K562 (cell line): ENCODE data around the gene AFDN. TPM values are rescaled to one million over a fixed set of nuclear protein-coding genes. Genes with fewer than 3 reads are reported as not detected.

Experiments used
- ATAC-seq: fragments of 200-7000 bp; cut with Tn5 transposase; 3 replicates; pipeline ENCODE4 v1.9.1; 2020; ENCODE audit warnings: moderate library complexity
- BruUV-seq: library from RNA; stranded (reverse); fragments of 400-500 nt; replicated peaks from 2 replicates; lab custom pipeline; 2021; lab: Mats Ljungman, UMichigan
- CTCF ChIA-PET: fragments of 300-600 bp; formaldehyde crosslinking; extraction: SDS; loops from one replicate; lab custom pipeline; 2021; ENCODE audit warnings: low intra/inter-chr PET ratio; lab: Yijun Ruan, JAX
- POLR2A ChIA-PET: fragments of 300-600, 350-650 bp; sonication (Branson Sonifier 250); formaldehyde crosslinking; extraction: SDS; loops from one replicate; lab custom pipeline; 2021; ENCODE audit warnings: antibody characterized with exemption, inconsistent platforms; lab: Yijun Ruan, JAX
- DNase-seq, 4 experiments: peaks; one replicate each; pipeline versions ENCODE4 v3.0.0 to v3.0.0-alpha.2; 2011 to 2018; ENCODE audit warnings: low spot score in 3 of 4, mixed read lengths in 3 of 4; ENCODE audit errors: extremely low read depth in 1 of 4
- FAIRE-seq: peaks from 2 replicates; lab custom pipeline; 2011; peaks lifted over from hg19 to GRCh38; lab: Jason Lieb, UNC
- H2AFZ ChIP-seq: 2 replicates; pipeline ENCODE4 v1.6.0; 2011; ENCODE audit warnings: low read depth, low read length, control low read depth, inconsistent platforms
- H3K27ac ChIP-seq: fragments of 200-600 bp; 3 replicates; pipeline ENCODE4 v1.8.0; 2011; ENCODE audit warnings: low read depth, mild to moderate bottlenecking, control low read depth, inconsistent platforms, low read length, moderate library complexity, mixed read lengths; ENCODE audit errors: extremely low read depth
- H3K27me3 ChIP-seq, 2 experiments: fragments of 300-600 bp in 1 of 2; 2 replicates in 1 of 2; 3 replicates in 1 of 2; pipeline versions ENCODE4 v1.6.0 to v1.8.0; 2011; ENCODE audit warnings: inconsistent platforms in 2 of 2, low read length in 2 of 2, mild to moderate bottlenecking in 1 of 2, mixed read lengths in 1 of 2, moderate library complexity in 1 of 2; ENCODE audit not compliant: control insufficient read depth in 2 of 2, insufficient read depth in 2 of 2
- H3K36me3 ChIP-seq: fragments of 300-600 bp; 3 replicates; pipeline ENCODE4 v1.8.0; 2011; ENCODE audit warnings: mild to moderate bottlenecking, low read length, inconsistent platforms; ENCODE audit not compliant: control insufficient read depth, insufficient read depth
- H3K4me1 ChIP-seq, 2 experiments: fragments of 200-600 bp in 1 of 2; replicated peaks in 1 of 2; 2 replicates in 1 of 2; 3 replicates in 1 of 2; pipeline versions ENCODE4 v1.5.1 to v1.8.0; 2011; ENCODE audit warnings: inconsistent platforms in 2 of 2, low read length in 2 of 2, mild to moderate bottlenecking in 1 of 2, mixed read lengths in 1 of 2, moderate library complexity in 1 of 2; ENCODE audit not compliant: control insufficient read depth in 2 of 2, insufficient read depth in 2 of 2
- H3K4me2 ChIP-seq: 2 replicates; pipeline ENCODE4 v1.6.1; 2011; ENCODE audit warnings: low read length, control low read depth, inconsistent platforms, mixed read lengths; ENCODE audit not compliant: insufficient read depth
- H3K4me3 ChIP-seq: fragments of 200-600 bp; sonication (generic), shearing (Covaris generic); 2 replicates; pipeline ENCODE4 v1.5.1; 2016; ENCODE audit warnings: control low read depth, inconsistent platforms
- H3K79me2 ChIP-seq: fragments of 200-600 bp; 3 replicates; pipeline ENCODE4 v1.8.0; 2011; ENCODE audit warnings: low read length, inconsistent platforms; ENCODE audit not compliant: control insufficient read depth, insufficient read depth
- H3K9ac ChIP-seq, 2 experiments: 2 replicates each; pipeline versions ENCODE4 v1.6.0 to v1.6.1; 2011; ENCODE audit warnings: low read depth in 2 of 2, low read length in 2 of 2, control low read depth in 1 of 2, inconsistent platforms in 1 of 2, mild to moderate bottlenecking in 1 of 2, mixed read lengths in 1 of 2; ENCODE audit not compliant: insufficient read depth in 1 of 2
- H3K9me1 ChIP-seq: one replicate; pipeline ENCODE4 v1.6.0; 2011; ENCODE audit warnings: inconsistent platforms, mild to moderate bottlenecking, low read length, moderate library complexity; ENCODE audit not compliant: control insufficient read depth, insufficient read depth
- H3K9me3 ChIP-seq: replicated peaks from 2 replicates; pipeline ENCODE4 v1.5.1; 2011; ENCODE audit warnings: low read depth, low read length, inconsistent platforms; ENCODE audit not compliant: control insufficient read depth, insufficient read depth
- H4K20me1 ChIP-seq: replicated peaks from 2 replicates; pipeline ENCODE4 v1.6.1; 2011; ENCODE audit warnings: low read length, inconsistent platforms, mixed read lengths; ENCODE audit not compliant: control insufficient read depth, insufficient read depth
- ELF1 ChIP-seq: fragments of 200-800 bp; sonication (Bioruptor generic); IDR thresholded peaks from 2 replicates; pipeline ENCODE4 v1.6.1; 2016; ENCODE audit warnings: missing genetic modification characterization, missing compliant biosample characterization
- PPARD ChIP-seq: fragments of 250-450 bp; sonication (Bioruptor Pico); IDR thresholded peaks from 2 replicates; pipeline ENCODE4 v1.8.0; 2022; ENCODE audit warnings: inconsistent platforms, mild to moderate bottlenecking, moderate library complexity
- RFX5 ChIP-seq: IDR thresholded peaks from 2 replicates; pipeline ENCODE4 v1.6.1; 2011; ENCODE audit warnings: low read depth, mild to moderate bottlenecking, improper control_type of control experiment, low read length
- ZNF354B ChIP-seq: fragments of 250-450 bp; sonication (Bioruptor Pico); IDR thresholded peaks from 2 replicates; pipeline ENCODE4 v1.4.0; 2020
- ZNF41 ChIP-seq: fragments of 250-450 bp; sonication (Bioruptor Pico); conservative IDR thresholded peaks from 2 replicates; pipeline ENCODE4 v1.4.0; 2020; ENCODE audit warnings: mild to moderate bottlenecking
- ZNF717 ChIP-seq: fragments of 250-450 bp; sonication (Bioruptor Pico); IDR thresholded peaks from 2 replicates; pipeline ENCODE4 v1.5.0; 2021
- ZSCAN29 ChIP-seq: fragments of 450-650 bp; IDR thresholded peaks from 2 replicates; pipeline ENCODE4 v1.6.1; 2017
- WGBS: fragments of 100-300 bp; shearing (Covaris generic); methylation state at CpG from one replicate; pipeline ENCODE4 v1.1.6; 2016; ENCODE audit warnings: low coverage, mixed read lengths; ENCODE audit not compliant: insufficient coverage; ENCODE audit errors: missing lambda C conversion rate; 5-methylcytosine and 5-hydroxymethylcytosine counted together
- in situ Hi-C: fragments of 300-500 bp; cut with MboI; formaldehyde crosslinking; loops from 4 replicates; pipeline ENCODE4 v1.15.0; 2018; ENCODE audit warnings: inconsistent platforms, mixed read lengths
- intact Hi-C: fragments of 100-400 bp; cut with micrococcal nuclease; formaldehyde crosslinking; loops from 2 replicates; pipeline ENCODE4 v1.14.2; 2022
- polyA plus RNA-seq, 8 experiments: library from polyadenylated mRNA; depleted of rRNA in 4 of 8; stranded (reverse) in 5 of 8; unstranded in 3 of 8; fragments of >200 nt; fragmentation: Nextera tagmentation in 2 of 8; fragmentation: Illumina TruSeq in 1 of 8; extraction: Ambion mirVana in 2 of 8; extraction: Trizol in 1 of 8; gene quantifications; 2 replicates each; pipeline versions ENCODE4 v1.2.1 to v1.2.3, GENCODE V29; 2011 to 2014; ENCODE audit warnings: inconsistent platforms in 1 of 8, missing spikeins in 1 of 8
- total RNA-seq, 7 experiments: library from RNA; depleted of rRNA in 6 of 7; stranded (reverse); fragments of >200 nt in 6 of 7; fragmentation: Illumina TruSeq in 2 of 7; extraction: Trizol in 2 of 7; gene quantifications; 2 replicates each; pipeline versions ENCODE4 v1.2.1 to v1.2.3, GENCODE V29; 2011 to 2021; ENCODE audit warnings: low replicate concordance in 1 of 7
- TF ChIP-seq, protein P1 (sequence below): fragments of 450-650 bp; formaldehyde crosslinking; IDR thresholded peaks from 2 replicates; pipeline ENCODE4 v1.4.0; 2022; ENCODE audit warnings: missing genetic modification characterization
- TF ChIP-seq, protein P2 (sequence below), 2 experiments: fragments of 250-450 bp in 1 of 2; fragments of 450-650 bp in 1 of 2; sonication (Bioruptor Pico) in 1 of 2; IDR thresholded peaks; 2 replicates each; pipeline versions ENCODE4 v1.6.1 to v1.8.0; 2016 to 2021; ENCODE audit warnings: mild to moderate bottlenecking in 2 of 2, moderate library complexity in 2 of 2, missing compliant biosample characterization in 1 of 2, missing genetic modification characterization in 1 of 2

Gene AFDN
- total and polyA plus RNA-seq, 9 of the 15 experiments (the other 6 are each of a cell fraction or from before 2014, with no cell fraction given): 7.2 to 129 (median 105) TPM

DNA sequence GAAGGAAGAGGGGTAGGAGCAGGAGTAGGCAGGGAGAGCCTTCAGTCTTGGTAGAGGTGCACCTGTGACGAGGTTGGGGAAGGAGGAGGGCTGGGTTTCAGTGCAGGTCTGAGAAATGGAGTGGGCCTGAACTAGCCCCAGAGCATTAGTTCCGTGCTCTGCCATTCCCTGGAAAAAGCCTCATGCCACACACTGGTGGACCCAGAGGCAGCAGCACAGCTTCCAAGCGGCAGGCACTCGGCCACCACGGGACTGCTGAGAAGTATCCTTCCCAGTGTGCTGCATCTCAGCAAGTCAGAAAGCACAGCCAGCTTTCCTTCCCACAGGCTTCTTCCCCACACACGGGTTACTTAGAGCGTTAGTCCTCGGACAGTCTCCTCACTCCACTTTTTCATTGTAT, 93.5 kb downstream of the AFDN start:
- Histone ChIP-seq H3K36me3 (peaks cover 87% of the 10 kb centered on the region), H3K9me3 (no peaks in the 10 kb centered on the region), H3K4me3 (no peak overlapping the region), H3K27me3 (no peaks in the 10 kb centered on the region), H3K9me1 (peaks cover 4% of the 10 kb centered on the region), H3K79me2 (no peaks in the 10 kb centered on the region), H3K4me2 (no peak overlapping the region), H2AFZ (no peak overlapping the region), H3K9ac (no peak overlapping the region), H4K20me1 (no peaks in the 10 kb centered on the region), H3K4me1 (no peaks in the 10 kb centered on the region), H3K27ac (no peak overlapping the region)
- 96% methylated on average over 8 of the region's 8 CpGs for WGBS
- BruUV-seq: no TSS peak
- CTCF ChIA-PET: no interaction called here
- TF ChIP-seq ELF1 (tag): no peak
- no peak for TF ChIP-seq ZSCAN29
- TF ChIP-seq PPARD (CRISPR knock-in tag): no peak
- TF ChIP-seq RFX5: no peak
- TF ChIP-seq, protein P1, sequence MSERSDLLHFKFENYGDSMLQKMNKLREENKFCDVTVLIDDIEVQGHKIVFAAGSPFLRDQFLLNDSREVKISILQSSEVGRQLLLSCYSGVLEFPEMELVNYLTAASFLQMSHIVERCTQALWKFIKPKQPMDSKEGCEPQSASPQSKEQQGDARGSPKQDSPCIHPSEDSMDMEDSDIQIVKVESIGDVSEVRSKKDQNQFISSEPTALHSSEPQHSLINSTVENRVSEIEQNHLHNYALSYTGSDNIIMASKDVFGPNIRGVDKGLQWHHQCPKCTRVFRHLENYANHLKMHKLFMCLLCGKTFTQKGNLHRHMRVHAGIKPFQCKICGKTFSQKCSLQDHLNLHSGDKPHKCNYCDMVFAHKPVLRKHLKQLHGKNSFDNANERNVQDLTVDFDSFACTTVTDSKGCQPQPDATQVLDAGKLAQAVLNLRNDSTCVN (CRISPR knock-in tag): no peak
- TF ChIP-seq ZNF717: no peak
- TF ChIP-seq, protein P2, sequence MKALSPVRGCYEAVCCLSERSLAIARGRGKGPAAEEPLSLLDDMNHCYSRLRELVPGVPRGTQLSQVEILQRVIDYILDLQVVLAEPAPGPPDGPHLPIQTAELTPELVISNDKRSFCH (CRISPR knock-in tag; IDR thresholded peaks at IDR 0.05): no peak
- TF ChIP-seq, protein P2 (tag; IDR thresholded peaks at IDR 0.05): no peak
- TF ChIP-seq ZNF41 (CRISPR knock-in tag): no peak
- TF ChIP-seq ZNF354B (CRISPR knock-in tag): no peak
- DNase-seq: no peak
- POLR2A ChIA-PET: interaction anchor here (0.6 kb wide), 1 partner anchor 269 kb away, joined by 3 read pairs; no protein-coding TSS in a partner anchor
- FAIRE-seq: no peak
- in situ Hi-C loops: no loop called here
- ATAC-seq: peak; percentile 15; the same call in 1 of the 3 replicates
- intact Hi-C loops: no loop called here
